H1 (cell line): ENCODE results near the gene QRICH1. TPM values are rescaled to one million over a fixed set of nuclear protein-coding genes. Genes with fewer than 3 reads are reported as not detected.

Experiments used
- CTCF ChIA-PET: fragments of 300-600 bp; sonication (Branson Sonifier 250); formaldehyde crosslinking; loops from one replicate; lab custom pipeline; 2021; ENCODE audit not compliant: partially characterized antibody; lab: Charles Lee
- POLR2A ChIA-PET: fragments of 300-600 bp; sonication (Branson Sonifier 250); formaldehyde crosslinking; loops from one replicate; lab custom pipeline; 2021; ENCODE audit warnings: inconsistent platforms; ENCODE audit not compliant: partially characterized antibody; lab: Charles Lee
- DNase-seq, 2 experiments: peaks; one replicate each; pipeline versions ENCODE4 v3.0.0 to v3.0.0-alpha.2; 2010 to 2022; ENCODE audit warnings: low spot score in 2 of 2, low read depth in 1 of 2, mixed read lengths in 1 of 2
- FAIRE-seq: peaks from 2 replicates; lab custom pipeline; 2011; peaks lifted over from hg19 to GRCh38; lab: Jason Lieb, UNC
- H2AFZ ChIP-seq: 2 replicates; pipeline ENCODE4 v1.8.1; 2012; ENCODE audit warnings: low read length, inconsistent platforms
- H2AK5ac ChIP-seq: 2 replicates; pipeline ENCODE4 v1.6.1; 2013; ENCODE audit warnings: low read depth, low read length
- H2BK120ac ChIP-seq: replicated peaks from 2 replicates; pipeline ENCODE3; 2013; ENCODE audit warnings: low read depth, low read length, inconsistent platforms
- H2BK12ac ChIP-seq: 2 replicates; pipeline ENCODE4 v1.6.1; 2013; ENCODE audit warnings: low read depth, low read length
- H2BK15ac ChIP-seq: 2 replicates; pipeline ENCODE4 v1.6.1; 2013; ENCODE audit warnings: low read length
- H2BK20ac ChIP-seq: 2 replicates; pipeline ENCODE4 v1.6.1; 2013; ENCODE audit warnings: low read length
- H2BK5ac ChIP-seq: 2 replicates; pipeline ENCODE4 v1.6.1; 2013; ENCODE audit warnings: low read depth, low read length
- H3K14ac ChIP-seq: 2 replicates; pipeline ENCODE4 v1.6.1; 2013; ENCODE audit warnings: inconsistent platforms; ENCODE audit not compliant: insufficient read length
- H3K18ac ChIP-seq: 2 replicates; pipeline ENCODE4 v1.6.1; 2013; ENCODE audit warnings: low read length; ENCODE audit errors: extremely low read depth
- H3K23ac ChIP-seq: 2 replicates; pipeline ENCODE4 v1.6.1; 2013; ENCODE audit warnings: inconsistent platforms; ENCODE audit not compliant: insufficient read length
- H3K23me2 ChIP-seq: 2 replicates; pipeline ENCODE4 v1.6.1; 2013; ENCODE audit warnings: low read depth, low read length
- H3K27ac ChIP-seq: 2 replicates; pipeline ENCODE4 v1.6.1; 2011; ENCODE audit warnings: low read depth, low read length, inconsistent platforms
- H3K27me3 ChIP-seq, 4 experiments: replicated peaks in 1 of 4; 1 replicate in 1 of 4; 2 replicates in 3 of 4; pipeline versions ENCODE4 v1.6.1 to v1.8.1; 2011 to 2013; ENCODE audit warnings: low read length in 3 of 4, mild to moderate bottlenecking in 3 of 4, inconsistent platforms in 2 of 4, mixed read lengths in 2 of 4, moderate library complexity in 1 of 4; ENCODE audit not compliant: control insufficient read depth in 3 of 4, insufficient read depth in 3 of 4; ENCODE audit errors: extremely low read depth in 1 of 4
- H3K36me3 ChIP-seq, 4 experiments: 2 replicates each; pipeline versions ENCODE4 v1.6.1 to v1.8.1; 2011 to 2013; ENCODE audit warnings: mild to moderate bottlenecking in 4 of 4, low read length in 3 of 4, moderate library complexity in 2 of 4, control low read depth in 1 of 4, inconsistent platforms in 1 of 4; ENCODE audit not compliant: insufficient read depth in 4 of 4, control insufficient read depth in 2 of 4
- H3K4ac ChIP-seq: replicated peaks from 2 replicates; pipeline ENCODE3; 2013; ENCODE audit warnings: low read length, low read depth, mixed read lengths, inconsistent platforms; ENCODE audit not compliant: insufficient read length
- H3K4me1 ChIP-seq, 4 experiments: replicated peaks in 1 of 4; 1 replicate in 1 of 4; 2 replicates in 3 of 4; pipeline versions ENCODE4 v1.6.1 to v1.8.1; 2011 to 2013; ENCODE audit warnings: low read length in 3 of 4, inconsistent platforms in 2 of 4, mixed read lengths in 1 of 4; ENCODE audit not compliant: insufficient read depth in 4 of 4, control insufficient read depth in 3 of 4
- H3K4me2 ChIP-seq, 2 experiments: 2 replicates each; pipeline versions ENCODE4 v1.6.1 to v1.8.1; 2011 to 2013; ENCODE audit warnings: low read depth in 2 of 2, low read length in 2 of 2, control low read depth in 1 of 2, inconsistent platforms in 1 of 2, mild to moderate bottlenecking in 1 of 2; ENCODE audit not compliant: insufficient read depth in 1 of 2
- H3K4me3 ChIP-seq, 4 experiments: fragments of 200-600, 300-600 bp in 1 of 4; sonication (generic), shearing (Covaris generic), sonication (Bioruptor Twin) in 1 of 4; 2 replicates each; pipeline versions ENCODE4 v1.5.1 to v1.8.1; 2011 to 2016; ENCODE audit warnings: low read length in 4 of 4, low read depth in 3 of 4, control low read depth in 2 of 4, inconsistent platforms in 2 of 4, mild to moderate bottlenecking in 2 of 4, mixed read lengths in 1 of 4, moderate library complexity in 1 of 4; ENCODE audit not compliant: insufficient read depth in 2 of 4; ENCODE audit errors: extremely low read depth in 1 of 4
- H3K56ac ChIP-seq: replicated peaks from 2 replicates; pipeline ENCODE3; 2013; ENCODE audit warnings: low read depth, mild to moderate bottlenecking, mixed read lengths, low read length, inconsistent platforms; ENCODE audit not compliant: insufficient read length
- H3K79me1 ChIP-seq: 2 replicates; pipeline ENCODE4 v1.6.1; 2013; ENCODE audit warnings: low read depth, low read length, control low read depth
- H3K79me2 ChIP-seq, 2 experiments: 2 replicates each; pipeline versions ENCODE4 v1.6.1 to v1.8.1; 2012 to 2013; ENCODE audit warnings: low read length in 2 of 2, mild to moderate bottlenecking in 2 of 2, inconsistent platforms in 1 of 2; ENCODE audit not compliant: insufficient read depth in 2 of 2, control insufficient read depth in 1 of 2
- H3K9ac ChIP-seq, 4 experiments: replicated peaks in 1 of 4; 1 replicate in 1 of 4; 2 replicates in 3 of 4; pipeline versions ENCODE4 v1.6.1 to v1.8.1; 2011 to 2013; ENCODE audit warnings: low read depth in 3 of 4, low read length in 3 of 4, control low read depth in 2 of 4, mild to moderate bottlenecking in 2 of 4, moderate library complexity in 2 of 4, inconsistent platforms in 1 of 4; ENCODE audit errors: extremely low read depth in 1 of 4
- H3K9me3 ChIP-seq, 2 experiments: 2 replicates each; pipeline versions ENCODE4 v1.6.1 to v1.8.1; 2012 to 2013; ENCODE audit warnings: mild to moderate bottlenecking in 2 of 2, moderate library complexity in 2 of 2, control low read depth in 1 of 2, inconsistent platforms in 1 of 2, low read depth in 1 of 2, low read length in 1 of 2, mixed read lengths in 1 of 2; ENCODE audit not compliant: insufficient read depth in 2 of 2
- H4K20me1 ChIP-seq, 2 experiments: replicated peaks in 1 of 2; 2 replicates each; pipeline versions ENCODE3 to v1.8.1; 2011 to 2013; ENCODE audit warnings: inconsistent platforms in 2 of 2, low read length in 2 of 2, mild to moderate bottlenecking in 1 of 2; ENCODE audit not compliant: insufficient read depth in 2 of 2, control insufficient read depth in 1 of 2
- H4K5ac ChIP-seq: 2 replicates; pipeline ENCODE4 v1.6.1; 2013; ENCODE audit warnings: low read length, low read depth, mixed read lengths, inconsistent platforms; ENCODE audit not compliant: insufficient read length
- H4K8ac ChIP-seq: 2 replicates; pipeline ENCODE4 v1.8.0; 2013; ENCODE audit warnings: mild to moderate bottlenecking, moderate library complexity, low read length, inconsistent platforms; ENCODE audit not compliant: insufficient read depth; ENCODE audit errors: extremely low read depth
- H4K91ac ChIP-seq: replicated peaks from 2 replicates; pipeline ENCODE3; 2013; ENCODE audit warnings: low read length, mixed read lengths, inconsistent platforms; ENCODE audit not compliant: insufficient read length
- CTBP2 ChIP-seq: IDR thresholded peaks from 2 replicates; pipeline ENCODE4 v1.7.0; 2011; ENCODE audit warnings: borderline replicate concordance, mild to moderate bottlenecking, moderate library complexity, mixed read lengths, low read length; ENCODE audit not compliant: insufficient read depth, insufficient read length
- EZH2 ChIP-seq: fragments of 200-600 bp; sonication (generic); IDR thresholded peaks from 2 replicates; pipeline ENCODE4 v1.7.1; 2012; ENCODE audit warnings: low read depth, mild to moderate bottlenecking, moderate library complexity, low read length, inconsistent platforms; ENCODE audit not compliant: severe bottlenecking
- WGBS, 2 experiments: shearing (Covaris generic) in 1 of 2; methylation state at CpG; one replicate each; pipeline versions ENCODE4 v1.1.6 to v1.1.7; 2013 to 2015; ENCODE audit warnings: low lambda C conversion rate in 2 of 2, mixed read lengths in 2 of 2, inconsistent platforms in 1 of 2, low coverage in 1 of 2, missing lambda C conversion rate in 1 of 2; ENCODE audit not compliant: insufficient replicate concordance in 2 of 2, insufficient coverage in 1 of 2, insufficient read length in 1 of 2; ENCODE audit errors: extremely low coverage in 1 of 2, missing lambda C conversion rate in 1 of 2; 5-methylcytosine and 5-hydroxymethylcytosine counted together
- polyA plus RNA-seq, 7 experiments: library from polyadenylated mRNA; depleted of rRNA in 3 of 7; stranded (reverse) in 5 of 7; unstranded in 2 of 7; fragments of >200 nt in 5 of 7; fragments of 200-250 nt in 2 of 7; gene quantifications; 1 replicate in 5 of 7; 2 replicates in 1 of 7; 4 replicates in 1 of 7; pipeline versions ENCODE4 v1.2.1 to v1.2.3, GENCODE V29; 2011 to 2013; ENCODE audit warnings: missing spikeins in 2 of 7, mixed read lengths in 2 of 7
- total RNA-seq: library from RNA; stranded (reverse); fragmentation: NEBNext Ultra II Directional; extraction: Animal tissue kit (Norgen Biotek cat#: 25700); gene quantifications from 2 replicates; pipeline ENCODE4 v1.2.1, GENCODE V29; 2021
- TF ChIP-seq, protein P1 (sequence below), 3 experiments: IDR thresholded peaks; 1 replicate in 2 of 3; 2 replicates in 1 of 3; pipeline versions ENCODE4 v1.5.1 to v1.6.1; 2011; ENCODE audit warnings: low read length in 3 of 3, mild to moderate bottlenecking in 3 of 3, inconsistent platforms in 2 of 3, low read depth in 1 of 3, moderate library complexity in 1 of 3; ENCODE audit not compliant: insufficient read depth in 1 of 3; ENCODE audit errors: control extremely low read depth in 1 of 3

QRICH1 gene
- total and polyA plus RNA-seq, 2 of the 8 experiments (the other 6 are each of a cell fraction or from before 2014, with no cell fraction given) = 128 to 142 TPM

DNA sequence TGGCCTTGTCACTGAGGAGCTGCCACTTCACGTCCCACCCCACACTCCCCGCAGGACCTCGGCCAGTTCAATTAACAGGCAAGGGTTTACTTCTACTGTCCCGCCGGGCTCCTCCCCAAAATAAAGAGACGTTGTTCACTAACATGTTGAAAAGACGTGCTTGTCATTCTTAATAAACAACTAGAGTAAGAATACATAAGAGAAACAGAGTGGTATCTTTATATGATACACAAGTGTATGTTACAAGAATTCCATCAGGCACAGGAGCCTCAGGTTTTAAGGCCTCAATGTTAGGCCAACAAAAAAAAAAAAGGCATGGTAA, 64.3 kb downstream of the QRICH1 start:
- no peak overlapping the region for H3K9ac ChIP-seq

More for the DNA sequence above, 64.3 kb downstream of the QRICH1 start:
- Histone ChIP-seq H2BK12ac (no peak overlapping the region), H3K27me3 (no peaks in the 10 kb centered on the region; a peak in 1 of 7 replicates), H3K9me3 (no peaks in the 10 kb centered on the region), H3K23ac (no peak overlapping the region), H4K5ac (no peak overlapping the region), H3K36me3 (peaks cover 44 to 68% (median 62%) of the 10 kb centered on the region in 4 experiments), H3K56ac (no peak overlapping the region), H2AFZ (no peak overlapping the region), H2BK120ac (no peak overlapping the region), H3K27ac (no peak overlapping the region), H3K4me2 (peak overlapping the region; percentile 88 to 98), H4K20me1 (peaks cover 6 to 21% of the 10 kb centered on the region in 2 experiments), H3K4ac (no peak overlapping the region), H4K91ac (no peak overlapping the region), H3K79me1 (peaks cover 8% of the 10 kb centered on the region), H3K79me2 (peaks cover 4 to 15% of the 10 kb centered on the region in 2 experiments; a peak in 3 of 4 replicates), H2BK5ac (no peak overlapping the region), H2AK5ac (no peak overlapping the region), H2BK20ac (no peak overlapping the region), H4K8ac (no peak overlapping the region), H2BK15ac (no peak overlapping the region), H3K18ac (no peak overlapping the region), H3K14ac (no peak overlapping the region), H3K23me2 (peaks cover 7% of the 10 kb centered on the region), H3K4me1 (peaks cover 0 to 8% (median 6%) of the 10 kb centered on the region in 4 experiments; a peak in 5 of 7 replicates), H3K4me3 (peak overlapping the region in 1 of 4 experiments; percentile 76; a peak in 2 of 8 replicates)
- WGBS, 2 experiments = 16% methylated on average over 7 of the region's 7 CpGs; no CpG with 5 or more reads in 1 of the 2 experiments
- FAIRE-seq = no peak
- ChIA-PET POLR2A (interaction anchor here (0.6 to 33.9 kb wide), 25 partner anchors 11 to 405 kb away, joined by 3 to 1518 read pairs (median 4); partner anchors contain the start of genes CELSR3, DALRD3, IP6K2 and LAMB2), CTCF (no interaction called here)
- TF ChIP-seq, protein P1, sequence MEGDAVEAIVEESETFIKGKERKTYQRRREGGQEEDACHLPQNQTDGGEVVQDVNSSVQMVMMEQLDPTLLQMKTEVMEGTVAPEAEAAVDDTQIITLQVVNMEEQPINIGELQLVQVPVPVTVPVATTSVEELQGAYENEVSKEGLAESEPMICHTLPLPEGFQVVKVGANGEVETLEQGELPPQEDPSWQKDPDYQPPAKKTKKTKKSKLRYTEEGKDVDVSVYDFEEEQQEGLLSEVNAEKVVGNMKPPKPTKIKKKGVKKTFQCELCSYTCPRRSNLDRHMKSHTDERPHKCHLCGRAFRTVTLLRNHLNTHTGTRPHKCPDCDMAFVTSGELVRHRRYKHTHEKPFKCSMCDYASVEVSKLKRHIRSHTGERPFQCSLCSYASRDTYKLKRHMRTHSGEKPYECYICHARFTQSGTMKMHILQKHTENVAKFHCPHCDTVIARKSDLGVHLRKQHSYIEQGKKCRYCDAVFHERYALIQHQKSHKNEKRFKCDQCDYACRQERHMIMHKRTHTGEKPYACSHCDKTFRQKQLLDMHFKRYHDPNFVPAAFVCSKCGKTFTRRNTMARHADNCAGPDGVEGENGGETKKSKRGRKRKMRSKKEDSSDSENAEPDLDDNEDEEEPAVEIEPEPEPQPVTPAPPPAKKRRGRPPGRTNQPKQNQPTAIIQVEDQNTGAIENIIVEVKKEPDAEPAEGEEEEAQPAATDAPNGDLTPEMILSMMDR (IDR thresholded peaks at IDR 0.05; ENCODE audit: control extremely low read depth in 1 of 3, insufficient read depth in 1 of 3, low read depth in 1 of 3, low read length in 3 of 3) = no peak
- TF ChIP-seq CTBP2 (no peak), EZH2 (no peak)
- no peak for DNase-seq
